B cell (primary cell): ENCODE data around the gene GALNT11. TPM values are rescaled to one million over a fixed set of nuclear protein-coding genes. Genes with fewer than 3 reads are reported as not detected.

ENCODE experiments used
- ATAC-seq: fragments of 200-7000 bp; cut with Tn5 transposase; one replicate; pipeline ENCODE4 v1.10.0; 2021; ENCODE audit warnings: low read depth, mild to moderate bottlenecking, moderate number of reproducible peaks, moderate library complexity
- CTCF ChIA-PET: fragments of 350-600 bp; sonication (Branson Sonifier 250); formaldehyde crosslinking; loops from one replicate; lab custom pipeline; 2021; ENCODE audit warnings: antibody characterized with exemption, inconsistent platforms; lab: Charles Lee
- POLR2A ChIA-PET: fragments of 350-600 bp; sonication (Branson Sonifier 250); formaldehyde crosslinking; loops from one replicate; lab custom pipeline; 2021; ENCODE audit warnings: antibody characterized with exemption; lab: Charles Lee
- DNase-seq: peaks from one replicate; pipeline ENCODE4 v3.0.0; 2013
- H2AFZ ChIP-seq: 2 replicates; pipeline ENCODE4 v1.6.1; 2012; ENCODE audit warnings: mild to moderate bottlenecking, low read depth, low read length; ENCODE audit not compliant: insufficient read depth, poor library complexity, severe bottlenecking
- H3K27ac ChIP-seq, 2 donors: 1 replicate in 1 of 2; 2 replicates in 1 of 2; pipeline ENCODE4 v1.5.1; 2012 to 2013; ENCODE audit warnings: low read length in 2 of 2, mild to moderate bottlenecking in 2 of 2, moderate library complexity in 1 of 2
- H3K27me3 ChIP-seq, 4 experiments: fragments of 200-600 bp in 1 of 4; sonication (generic) in 1 of 4; replicated peaks in 1 of 4; 1 replicate in 2 of 4; 2 replicates in 2 of 4; pipeline versions ENCODE4 v1.6.1 to v1.7.0; 2013 to 2016; ENCODE audit warnings: low read length in 3 of 4, mild to moderate bottlenecking in 2 of 4, mixed read lengths in 1 of 4, moderate library complexity in 1 of 4; ENCODE audit not compliant: insufficient read depth in 4 of 4, control insufficient read depth in 3 of 4; ENCODE audit errors: control extremely low read depth in 1 of 4
- H3K36me3 ChIP-seq, 2 experiments: replicated peaks in 1 of 2; 1 replicate in 1 of 2; 2 replicates in 1 of 2; pipeline versions ENCODE4 v1.6.1 to v1.7.1; 2013; ENCODE audit warnings: low read length in 1 of 2; ENCODE audit not compliant: insufficient read depth in 2 of 2, control insufficient read depth in 1 of 2; ENCODE audit errors: control extremely low read depth in 1 of 2, extremely low read depth in 1 of 2
- H3K4me1 ChIP-seq, 2 donors: fragments of 200-600 bp in 1 of 2; sonication (generic) in 1 of 2; 1 replicate in 1 of 2; 2 replicates in 1 of 2; pipeline versions ENCODE4 v1.5.1 to v1.6.1; 2013 to 2017; ENCODE audit warnings: low read length in 2 of 2; ENCODE audit not compliant: control insufficient read depth in 2 of 2, insufficient read depth in 2 of 2
- H3K4me2 ChIP-seq: replicated peaks from 2 replicates; pipeline ENCODE3; 2012; ENCODE audit warnings: mild to moderate bottlenecking, low read depth, low read length; ENCODE audit not compliant: poor library complexity, severe bottlenecking
- H3K4me3 ChIP-seq, 5 experiments: fragments of 200-600 bp in 1 of 5; sonication (generic) in 1 of 5; 1 replicate in 3 of 5; 2 replicates in 2 of 5; pipeline versions ENCODE4 v1.5.1 to v1.7.0; 2011 to 2016; ENCODE audit warnings: low read length in 4 of 5, mild to moderate bottlenecking in 4 of 5, low read depth in 2 of 5, control low read depth in 1 of 5, moderate library complexity in 1 of 5; ENCODE audit not compliant: insufficient read depth in 1 of 5; ENCODE audit errors: control extremely low read depth in 1 of 5, extremely low read depth in 1 of 5
- H3K79me2 ChIP-seq: fragments of 200-600 bp; sonication (generic); one replicate; pipeline ENCODE4 v1.6.0; 2016; ENCODE audit warnings: low read length; ENCODE audit not compliant: control insufficient read depth, insufficient read depth
- H3K9ac ChIP-seq: fragments of 200-600 bp; sonication (generic); 2 replicates; pipeline ENCODE4 v1.6.1; 2017; ENCODE audit warnings: mild to moderate bottlenecking, low read length, moderate library complexity
- H3K9me3 ChIP-seq, 3 donors: one replicate each; pipeline versions ENCODE4 v1.6.1 to v1.7.1; 2013; ENCODE audit warnings: low read length in 2 of 3; ENCODE audit not compliant: control insufficient read depth in 2 of 3, insufficient read depth in 1 of 3; ENCODE audit errors: control extremely low read depth in 1 of 3
- H4K20me1 ChIP-seq: 2 replicates; pipeline ENCODE4 v1.6.0; 2012; ENCODE audit warnings: mild to moderate bottlenecking, low read length; ENCODE audit not compliant: insufficient read depth, control insufficient read depth, poor library complexity, severe bottlenecking
- H3K27ac Mint-ChIP-seq: one replicate; pipeline ENCODE4 v1.8.0; 2021; ENCODE audit warnings: mixed read lengths
- H3K27me3 Mint-ChIP-seq: one replicate; pipeline ENCODE4 v1.8.0; 2021; ENCODE audit warnings: mixed read lengths
- H3K4me1 Mint-ChIP-seq: one replicate; pipeline ENCODE4 v1.8.0; 2021; ENCODE audit warnings: mixed read lengths
- H3K4me3 Mint-ChIP-seq: one replicate; pipeline ENCODE4 v1.8.0; 2021; ENCODE audit warnings: mixed read lengths
- H3K9me3 Mint-ChIP-seq: one replicate; pipeline ENCODE4 v1.8.0; 2022; ENCODE audit warnings: mixed read lengths; ENCODE audit not compliant: insufficient read depth
- EZH2 ChIP-seq: IDR thresholded peaks from 2 replicates; pipeline ENCODE4 v1.6.1; 2012; ENCODE audit warnings: borderline replicate concordance, low read depth, mild to moderate bottlenecking, moderate library complexity, low read length; ENCODE audit not compliant: insufficient read depth, poor library complexity, severe bottlenecking
- WGBS: methylation state at CpG from one replicate; pipeline ENCODE4 v1.1.5; 2013; ENCODE audit warnings: missing lambda C conversion rate; ENCODE audit not compliant: insufficient coverage; 5-methylcytosine and 5-hydroxymethylcytosine counted together
- intact Hi-C: fragments of 100-400 bp; cut with micrococcal nuclease; formaldehyde crosslinking; loops from one replicate; pipeline ENCODE4 v1.10.0; 2022
- polyA plus RNA-seq: library from polyadenylated mRNA; depleted of rRNA; stranded (reverse); fragments of >200 nt; gene quantifications from 2 replicates; pipeline ENCODE4 v1.2.3, GENCODE V29; 2012
- total RNA-seq, 2 donors: library from RNA; stranded (reverse); fragments of 120-200 nt in 1 of 2; gene quantifications; 1 replicate in 1 of 2; 2 replicates in 1 of 2; pipeline versions ENCODE4 v1.2.3 to v1.2.4, GENCODE V29; 2013 to 2022
- TF ChIP-seq, protein P1 (sequence below): fragments of 200-600 bp; IDR thresholded peaks from one replicate; pipeline ENCODE4 v1.8.0; 2022; ENCODE audit warnings: antibody characterized with exemption, mild to moderate bottlenecking

The GALNT11 gene
- total and polyA plus RNA-seq, 2 donors (not counting 1 experiment from before 2014, with no cell fraction given): 13.8 to 14.5 TPM

DNA sequence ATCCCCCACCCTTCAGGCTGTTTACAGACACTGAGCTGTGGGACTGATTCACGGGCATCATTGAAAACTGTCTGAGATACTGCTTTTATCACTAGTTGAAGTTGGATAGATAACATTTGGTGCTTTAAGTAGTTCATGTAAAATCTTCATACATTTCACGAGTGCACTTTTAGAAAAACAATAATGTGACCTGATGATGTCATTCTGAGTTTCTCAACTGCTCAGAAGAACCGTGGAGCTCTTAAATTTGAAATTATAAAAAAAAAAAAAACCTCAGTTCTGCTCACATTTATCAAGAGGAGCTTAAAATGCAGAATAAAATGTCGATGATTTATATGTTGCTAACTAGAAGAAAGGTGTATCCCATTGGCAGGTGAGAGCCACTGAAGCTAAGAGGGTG lies 81.5 kb downstream of the GALNT11 start:
- Histone ChIP-seq H3K27ac (no peak overlapping the region), H3K4me2 (no peak overlapping the region), H3K79me2 (no peaks in the 10 kb centered on the region), H3K9me3 (no peaks in the 10 kb centered on the region), H3K27me3 (no peaks in the 10 kb centered on the region), H2AFZ (no peak overlapping the region), H4K20me1 (no peaks in the 10 kb centered on the region), H3K4me1 (no peaks in the 10 kb centered on the region), H3K36me3 (peaks cover 0 to 9% of the 10 kb centered on the region in 2 experiments), H3K4me3 (no peak overlapping the region), H3K9ac (no peak overlapping the region)
- ChIA-PET CTCF (no interaction called here), POLR2A (no interaction called here)
- DNase-seq: no peak
- Mint-ChIP-seq H3K27me3 (no peaks in the 10 kb centered on the region), H3K27ac (no peak overlapping the region), H3K4me1 (no peaks in the 10 kb centered on the region), H3K9me3 (no peaks in the 10 kb centered on the region), H3K4me3 (no peak overlapping the region)
- intact Hi-C loops: no loop called here
- no peak for ATAC-seq
- TF ChIP-seq, protein P1, sequence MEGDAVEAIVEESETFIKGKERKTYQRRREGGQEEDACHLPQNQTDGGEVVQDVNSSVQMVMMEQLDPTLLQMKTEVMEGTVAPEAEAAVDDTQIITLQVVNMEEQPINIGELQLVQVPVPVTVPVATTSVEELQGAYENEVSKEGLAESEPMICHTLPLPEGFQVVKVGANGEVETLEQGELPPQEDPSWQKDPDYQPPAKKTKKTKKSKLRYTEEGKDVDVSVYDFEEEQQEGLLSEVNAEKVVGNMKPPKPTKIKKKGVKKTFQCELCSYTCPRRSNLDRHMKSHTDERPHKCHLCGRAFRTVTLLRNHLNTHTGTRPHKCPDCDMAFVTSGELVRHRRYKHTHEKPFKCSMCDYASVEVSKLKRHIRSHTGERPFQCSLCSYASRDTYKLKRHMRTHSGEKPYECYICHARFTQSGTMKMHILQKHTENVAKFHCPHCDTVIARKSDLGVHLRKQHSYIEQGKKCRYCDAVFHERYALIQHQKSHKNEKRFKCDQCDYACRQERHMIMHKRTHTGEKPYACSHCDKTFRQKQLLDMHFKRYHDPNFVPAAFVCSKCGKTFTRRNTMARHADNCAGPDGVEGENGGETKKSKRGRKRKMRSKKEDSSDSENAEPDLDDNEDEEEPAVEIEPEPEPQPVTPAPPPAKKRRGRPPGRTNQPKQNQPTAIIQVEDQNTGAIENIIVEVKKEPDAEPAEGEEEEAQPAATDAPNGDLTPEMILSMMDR: no peak
- no peak for TF ChIP-seq EZH2
- 100% methylated on average over 2 of the region's 4 CpGs for WGBS

DNA sequence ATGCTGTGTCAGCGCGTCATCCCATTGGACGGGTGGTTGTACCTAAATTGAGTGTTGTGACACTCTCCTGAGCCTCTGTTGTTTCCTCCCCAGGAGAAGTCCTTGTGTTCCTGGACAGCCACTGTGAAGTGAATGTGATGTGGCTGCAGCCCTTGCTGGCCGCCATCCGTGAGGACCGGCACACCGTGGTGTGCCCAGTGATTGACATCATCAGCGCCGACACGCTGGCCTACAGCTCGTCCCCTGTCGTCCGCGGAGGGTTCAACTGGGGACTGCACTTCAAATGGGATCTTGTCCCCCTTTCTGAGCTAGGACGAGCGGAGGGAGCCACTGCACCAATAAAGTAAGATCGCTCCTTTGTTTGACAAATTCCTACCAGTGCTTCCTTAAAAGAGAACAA lies 82.5 kb downstream of the GALNT11 start:
- H3K9me3 Mint-ChIP-seq: no peaks in the 10 kb centered on the region
- Histone ChIP-seq H2AFZ (no peak overlapping the region), H3K36me3 (peaks cover 0 to 8% of the 10 kb centered on the region in 2 experiments), H3K27ac (no peak overlapping the region), H3K9ac (no peak overlapping the region), H3K4me2 (no peak overlapping the region), H3K79me2 (no peaks in the 10 kb centered on the region), H3K27me3 (no peaks in the 10 kb centered on the region), H3K4me3 (no peak overlapping the region), H3K4me1 (no peaks in the 10 kb centered on the region), H4K20me1 (no peaks in the 10 kb centered on the region), H3K9me3 (no peaks in the 10 kb centered on the region)
- intact Hi-C loops: no loop called here
- no peak overlapping the region for H3K27ac Mint-ChIP-seq
- no peak overlapping the region for H3K4me3 Mint-ChIP-seq
- no peaks in the 10 kb centered on the region for H3K27me3 Mint-ChIP-seq
- POLR2A ChIA-PET: no interaction called here
- H3K4me1 Mint-ChIP-seq: no peaks in the 10 kb centered on the region
- CTCF ChIA-PET: no interaction called here
- DNase-seq (no peak), ATAC-seq (no peak)
- 96% methylated on average over 16 of the region's 17 CpGs for WGBS
- TF ChIP-seq, protein P1: no peak
- no peak for TF ChIP-seq EZH2
